ENCODE data around the gene ERO1B. TPM values are rescaled to one million over a fixed set of nuclear protein-coding genes. Genes with fewer than 3 reads are reported as not detected.

Gene ERO1B
- total RNA-seq, 2 donors from 2014 or later, result 4.9 to 5.6 TPM

GRCh38 chr1:236220473-236220872 is 61.3 kb downstream of the ERO1B start:
- Mint-ChIP-seq H3K27me3 (ENCODE audit: insufficient read depth) (no peaks in the 10 kb centered on the region), H3K4me3 (no peak overlapping the region), H3K9me3 (no peaks in the 10 kb centered on the region), H3K27ac (no peak overlapping the region), H3K36me3 (ENCODE audit: low read depth) (no peaks in the 10 kb centered on the region), H3K4me1 (no peaks in the 10 kb centered on the region)
- Histone ChIP-seq H3K4me1 (ENCODE audit: control insufficient read depth, insufficient read depth, low read length) (no peaks in the 10 kb centered on the region), H3K9ac (ENCODE audit: extremely low read depth, low read length, poor library complexity, severe bottlenecking) (no peak overlapping the region), H3K27me3 (ENCODE audit: control insufficient read depth, insufficient read depth, low read length, poor library complexity, severe bottlenecking) (no peaks in the 10 kb centered on the region), H3K4me3 (ENCODE audit: low read length) (no peak overlapping the region), H3K9me3 (ENCODE audit: control insufficient read depth, low read length) (no peaks in the 10 kb centered on the region), H3K36me3 (ENCODE audit: control insufficient read depth, insufficient read depth, low read length) (peaks cover 4% of the 10 kb centered on the region), H3K27ac (ENCODE audit: low read depth, low read length) (no peak overlapping the region)
- TF ChIP-seq CTCF (conservative IDR thresholded peaks at IDR 0.05), result no peak
- WGBS, 2 experiments (ENCODE audit: insufficient coverage in 1 of 2, insufficient read length in 1 of 2), result 100% methylated on average over 1 of the region's 1 CpG
- no peak for DNase-seq

- no peaks in the 10 kb centered on the region for H3K9me3 Mint-ChIP-seq
- no peak overlapping the region for H3K27ac ChIP-seq (ENCODE audit: low read depth, low read length)
- H3K9me3 ChIP-seq (ENCODE audit: control insufficient read depth, low read length), result no peaks in the 10 kb centered on the region
- DNase-seq, result no peak
- H3K27me3 ChIP-seq (ENCODE audit: control insufficient read depth, insufficient read depth, low read length, poor library complexity, severe bottlenecking), result no peaks in the 10 kb centered on the region
- 92 to 100% methylated on average over 1 of the region's 1 CpG for WGBS, 2 experiments (ENCODE audit: insufficient coverage in 1 of 2, insufficient read length in 1 of 2)
- no peaks in the 10 kb centered on the region for H3K36me3 Mint-ChIP-seq (ENCODE audit: low read depth)
- no peak for TF ChIP-seq CTCF (conservative IDR thresholded peaks at IDR 0.05)
- no peak overlapping the region for H3K4me3 ChIP-seq (ENCODE audit: low read length)
- H3K27ac Mint-ChIP-seq, result no peak overlapping the region
- H3K4me1 ChIP-seq (ENCODE audit: control insufficient read depth, insufficient read depth, low read length), result no peaks in the 10 kb centered on the region
- no peak overlapping the region for H3K9ac ChIP-seq (ENCODE audit: extremely low read depth, low read length, poor library complexity, severe bottlenecking)
- no peaks in the 10 kb centered on the region for H3K27me3 Mint-ChIP-seq (ENCODE audit: insufficient read depth)
- no peak overlapping the region for H3K4me3 Mint-ChIP-seq
- peaks cover 3% of the 10 kb centered on the region for H3K4me1 Mint-ChIP-seq
- no peaks in the 10 kb centered on the region for H3K36me3 ChIP-seq (ENCODE audit: control insufficient read depth, insufficient read depth, low read length)
Observed at GRCh38 chr1:236214761-236215160, 67.0 kb downstream of the ERO1B start.

GRCh38 chr1:236213534-236213933 is 68.2 kb downstream of the ERO1B start:
- Histone ChIP-seq H3K9ac (ENCODE audit: extremely low read depth, low read length, poor library complexity, severe bottlenecking) (no peak overlapping the region), H3K9me3 (ENCODE audit: control insufficient read depth, low read length) (no peaks in the 10 kb centered on the region), H3K36me3 (ENCODE audit: control insufficient read depth, insufficient read depth, low read length) (no peaks in the 10 kb centered on the region), H3K27me3 (ENCODE audit: control insufficient read depth, insufficient read depth, low read length, poor library complexity, severe bottlenecking) (no peaks in the 10 kb centered on the region), H3K4me1 (ENCODE audit: control insufficient read depth, insufficient read depth, low read length) (no peaks in the 10 kb centered on the region), H3K27ac (ENCODE audit: low read depth, low read length) (no peak overlapping the region), H3K4me3 (ENCODE audit: low read length) (no peak overlapping the region)
- H3K27me3 Mint-ChIP-seq (ENCODE audit: insufficient read depth), result no peaks in the 10 kb centered on the region
- no peak overlapping the region for H3K4me3 Mint-ChIP-seq
- WGBS, 2 experiments (ENCODE audit: insufficient coverage in 1 of 2, insufficient read length in 1 of 2), result 71 to 89% methylated on average over 1 to 3 of the region's 3 CpGs
- no peaks in the 10 kb centered on the region for H3K9me3 Mint-ChIP-seq
- DNase-seq, result no peak
- H3K36me3 Mint-ChIP-seq (ENCODE audit: low read depth), result no peaks in the 10 kb centered on the region
- H3K4me1 Mint-ChIP-seq, result peaks cover 3% of the 10 kb centered on the region
- TF ChIP-seq CTCF (conservative IDR thresholded peaks at IDR 0.05), result no peak
- no peak overlapping the region for H3K27ac Mint-ChIP-seq
